Raji (cell line): Measurements from ENCODE around the gene ATCAY.

Source experiments
- POLR2A ChIP-seq: IDR thresholded peaks from 2 replicates; pipeline ENCODE4 v1.6.1; 2011; ENCODE audit warnings: low read depth, low read length, control low read depth; ENCODE audit not compliant: insufficient read depth

The ATCAY gene

GRCh38 chr19:3950871-3951861 is 70.7 kb downstream of the ATCAY start:
- TF ChIP-seq POLR2A: no peak

GRCh38 chr19:3954107-3954506 is 73.6 kb downstream of the ATCAY start:
- no peak for TF ChIP-seq POLR2A

- TF ChIP-seq POLR2A: no peak
Measured at GRCh38 chr19:3955688-3956087, 75.2 kb downstream of the ATCAY start.

- TF ChIP-seq POLR2A: no peak
Measured at GRCh38 chr19:3958836-3959765, 78.6 kb downstream of the ATCAY start.

- no peak for TF ChIP-seq POLR2A
Measured at GRCh38 chr19:3959766-3960131, 79.3 kb downstream of the ATCAY start.

- TF ChIP-seq POLR2A: no peak
Measured at GRCh38 chr19:3961007-3961406, 80.5 kb downstream of the ATCAY start.

GRCh38 chr19:3963458-3964255 is 83.2 kb downstream of the ATCAY start:
- TF ChIP-seq POLR2A: no peak

- TF ChIP-seq POLR2A: no peak
Measured at GRCh38 chr19:3964256-3965194, 84.0 kb downstream of the ATCAY start.

- TF ChIP-seq POLR2A: no peak
Measured at GRCh38 chr19:3966051-3967017, 85.8 kb downstream of the ATCAY start.

GRCh38 chr19:3968556-3969434 is 88.3 kb downstream of the ATCAY start:
- TF ChIP-seq POLR2A: no peak

- no peak for TF ChIP-seq POLR2A
Measured at GRCh38 chr19:3969435-3970312, 89.2 kb downstream of the ATCAY start.
